OCI-LY1 (cell line): Measurements from ENCODE around the gene CADM1.

Experiments used
- H2AFZ ChIP-seq: fragments of 200-600 bp; sonication (generic), shearing (Covaris generic); 2 replicates; pipeline ENCODE4 v1.6.0; 2014; ENCODE audit warnings: antibody characterized with exemption, mild to moderate bottlenecking, low read length
- H3F3A ChIP-seq: fragments of 200-600 bp; sonication (generic), shearing (Covaris generic); 2 replicates; pipeline ENCODE4 v1.6.0; 2014; ENCODE audit warnings: mild to moderate bottlenecking, antibody characterized with exemption, low read length, moderate library complexity; ENCODE audit not compliant: insufficient read depth
- H3K27ac ChIP-seq: fragments of 200-600 bp; sonication (generic); 2 replicates; pipeline ENCODE4 v1.5.1; 2014; ENCODE audit warnings: low read length, mixed run types, mild to moderate bottlenecking, low read depth; ENCODE audit not compliant: poor library complexity, severe bottlenecking
- H3K27me3 ChIP-seq: fragments of 200-600 bp; sonication (generic); 2 replicates; pipeline ENCODE4 v1.6.0; 2014; ENCODE audit warnings: antibody characterized with exemption, mild to moderate bottlenecking, low read length, moderate library complexity; ENCODE audit not compliant: insufficient read depth
- H3K36me3 ChIP-seq: fragments of 200-600 bp; sonication (generic); 2 replicates; pipeline ENCODE4 v1.6.1; 2014; ENCODE audit warnings: mild to moderate bottlenecking, antibody characterized with exemption, low read length, moderate library complexity, mixed read lengths; ENCODE audit not compliant: insufficient read depth
- H3K4me1 ChIP-seq: fragments of 200-600 bp; sonication (generic); 2 replicates; pipeline ENCODE4 v1.5.1; 2014; ENCODE audit warnings: mild to moderate bottlenecking, low read length, moderate library complexity; ENCODE audit not compliant: insufficient read depth, severe bottlenecking
- H3K4me2 ChIP-seq: fragments of 200-600 bp; sonication (generic), shearing (Covaris generic); 2 replicates; pipeline ENCODE4 v1.6.1; 2014; ENCODE audit warnings: low read length
- H3K4me3 ChIP-seq: fragments of 200-600 bp; sonication (generic); 2 replicates; pipeline ENCODE4 v1.5.1; 2014; ENCODE audit warnings: low read length, low read depth, mild to moderate bottlenecking, mixed read lengths; ENCODE audit not compliant: poor library complexity, severe bottlenecking
- H3K79me2 ChIP-seq: fragments of 200-600 bp; shearing (Covaris generic); 2 replicates; pipeline ENCODE4 v1.6.1; 2016; ENCODE audit warnings: mixed run types, low read length, mixed read lengths; ENCODE audit not compliant: insufficient read depth
- H3K9ac ChIP-seq: fragments of 200-600 bp; sonication (generic), shearing (Covaris generic); 2 replicates; pipeline ENCODE4 v1.6.1; 2014; ENCODE audit warnings: mild to moderate bottlenecking, low read length, mixed read lengths
- H3K9me2 ChIP-seq: fragments of 200-600 bp; sonication (generic), shearing (Covaris generic); 2 replicates; pipeline ENCODE4 v1.6.1; 2014; ENCODE audit warnings: low read depth, mild to moderate bottlenecking, low read length, mixed read lengths
- H3K9me3 ChIP-seq: fragments of 200-600 bp; shearing (Covaris generic); 2 replicates; pipeline ENCODE4 v1.6.1; 2014; ENCODE audit warnings: low read length, mixed read lengths
- H4K20me1 ChIP-seq: fragments of 200-600 bp; sonication (generic), shearing (Covaris generic); 2 replicates; pipeline ENCODE4 v1.6.0; 2016; ENCODE audit warnings: mild to moderate bottlenecking, low read length; ENCODE audit not compliant: insufficient read depth
- EZH2 ChIP-seq: fragments of 200-600 bp; sonication (generic), shearing (Covaris generic); IDR thresholded peaks from 2 replicates; pipeline ENCODE4 v1.8.0; 2017; ENCODE audit warnings: borderline replicate concordance, mixed run types, mild to moderate bottlenecking, antibody characterized with exemption, low read length, moderate library complexity, mixed read lengths
- TF ChIP-seq, protein P1 (sequence below): fragments of 200-600 bp; sonication (generic), shearing (Covaris generic); IDR thresholded peaks from 2 replicates; pipeline ENCODE4 v1.5.1; 2017; ENCODE audit warnings: mild to moderate bottlenecking, antibody characterized with exemption, low read length, moderate library complexity, mixed read lengths

Gene CADM1

DNA sequence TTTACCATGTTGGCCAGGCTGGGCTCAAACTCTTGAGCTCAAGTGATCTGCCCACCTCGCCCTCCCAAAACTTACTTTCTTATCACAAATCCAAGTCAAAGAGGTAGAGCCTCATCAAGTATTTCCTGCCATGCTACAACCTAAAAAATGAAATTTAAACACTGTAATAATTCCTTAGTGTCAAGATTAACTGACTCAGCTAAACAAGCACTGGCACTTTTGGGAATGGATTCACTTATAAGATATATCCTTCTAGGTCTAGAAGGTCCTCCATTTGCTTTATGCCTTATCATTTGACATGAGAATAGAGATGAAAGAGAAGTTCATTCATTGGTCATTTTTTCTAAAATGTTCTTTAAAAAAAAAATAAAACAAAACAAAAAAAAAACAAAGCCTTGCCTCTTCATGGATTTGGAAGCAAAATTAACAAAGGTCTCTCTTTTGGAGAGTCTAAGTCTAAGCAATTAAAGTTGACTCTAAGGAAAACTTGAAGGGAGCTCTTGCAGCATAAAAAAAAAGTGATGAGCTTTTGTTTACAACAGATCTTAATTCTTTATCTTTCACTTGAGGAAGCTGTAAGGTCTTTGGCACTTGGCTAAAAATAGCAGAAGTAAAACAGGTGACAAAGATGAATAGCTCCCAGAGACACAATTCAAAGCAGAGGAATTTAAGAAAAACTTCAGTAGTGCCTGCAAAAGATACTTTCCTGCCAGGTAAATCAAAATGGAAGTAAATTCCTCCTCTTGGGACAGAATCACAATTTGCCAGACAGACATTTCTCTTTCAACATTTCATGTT lies 50.3 kb downstream of the CADM1 start:
- Histone ChIP-seq H3K27me3 (no peaks in the 10 kb centered on the region), H3K4me3 (no peak overlapping the region), H3K9me2 (no peaks in the 10 kb centered on the region), H3F3A (no peaks in the 10 kb centered on the region), H3K79me2 (no peaks in the 10 kb centered on the region), H3K36me3 (no peaks in the 10 kb centered on the region), H3K27ac (no peak overlapping the region), H4K20me1 (no peaks in the 10 kb centered on the region), H2AFZ (no peak overlapping the region), H3K4me2 (no peak overlapping the region), H3K9me3 (no peaks in the 10 kb centered on the region), H3K4me1 (no peaks in the 10 kb centered on the region), H3K9ac (no peak overlapping the region)
- TF ChIP-seq, protein P1, sequence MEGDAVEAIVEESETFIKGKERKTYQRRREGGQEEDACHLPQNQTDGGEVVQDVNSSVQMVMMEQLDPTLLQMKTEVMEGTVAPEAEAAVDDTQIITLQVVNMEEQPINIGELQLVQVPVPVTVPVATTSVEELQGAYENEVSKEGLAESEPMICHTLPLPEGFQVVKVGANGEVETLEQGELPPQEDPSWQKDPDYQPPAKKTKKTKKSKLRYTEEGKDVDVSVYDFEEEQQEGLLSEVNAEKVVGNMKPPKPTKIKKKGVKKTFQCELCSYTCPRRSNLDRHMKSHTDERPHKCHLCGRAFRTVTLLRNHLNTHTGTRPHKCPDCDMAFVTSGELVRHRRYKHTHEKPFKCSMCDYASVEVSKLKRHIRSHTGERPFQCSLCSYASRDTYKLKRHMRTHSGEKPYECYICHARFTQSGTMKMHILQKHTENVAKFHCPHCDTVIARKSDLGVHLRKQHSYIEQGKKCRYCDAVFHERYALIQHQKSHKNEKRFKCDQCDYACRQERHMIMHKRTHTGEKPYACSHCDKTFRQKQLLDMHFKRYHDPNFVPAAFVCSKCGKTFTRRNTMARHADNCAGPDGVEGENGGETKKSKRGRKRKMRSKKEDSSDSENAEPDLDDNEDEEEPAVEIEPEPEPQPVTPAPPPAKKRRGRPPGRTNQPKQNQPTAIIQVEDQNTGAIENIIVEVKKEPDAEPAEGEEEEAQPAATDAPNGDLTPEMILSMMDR = no peak
- no peak for TF ChIP-seq EZH2

- Histone ChIP-seq H3K36me3 (no peaks in the 10 kb centered on the region), H3K79me2 (no peaks in the 10 kb centered on the region)
- TF ChIP-seq, protein P1 = no peak
- TF ChIP-seq EZH2 = no peak
These were observed 52.0 kb downstream of the CADM1 start for GRCh38 chr11:115452241-115452640.

GRCh38 chr11:115450519-115450918 lies 53.7 kb downstream of the CADM1 start:
- no peak overlapping the region for H3K27ac ChIP-seq
- TF ChIP-seq EZH2 = no peak
- TF ChIP-seq, protein P1 = no peak
- no peaks in the 10 kb centered on the region for H3F3A ChIP-seq
- no peak overlapping the region for H3K4me2 ChIP-seq
- H2AFZ ChIP-seq = no peak overlapping the region
- no peak overlapping the region for H3K4me3 ChIP-seq
- H3K27me3 ChIP-seq = no peaks in the 10 kb centered on the region
- no peaks in the 10 kb centered on the region for H3K79me2 ChIP-seq
- H3K4me1 ChIP-seq = no peaks in the 10 kb centered on the region
- H3K9ac ChIP-seq = no peak overlapping the region
- no peaks in the 10 kb centered on the region for H3K9me3 ChIP-seq
- no peaks in the 10 kb centered on the region for H3K36me3 ChIP-seq
- no peaks in the 10 kb centered on the region for H4K20me1 ChIP-seq
- no peaks in the 10 kb centered on the region for H3K9me2 ChIP-seq

More at GRCh38 chr11:115452241-115452640, 52.0 kb downstream of the CADM1 start:
- Histone ChIP-seq H3K4me2 (no peak overlapping the region), H3K27ac (no peak overlapping the region), H3K27me3 (no peaks in the 10 kb centered on the region), H4K20me1 (no peaks in the 10 kb centered on the region), H3K9ac (no peak overlapping the region), H3K4me1 (no peaks in the 10 kb centered on the region), H3K9me3 (no peaks in the 10 kb centered on the region), H2AFZ (no peak overlapping the region), H3F3A (no peaks in the 10 kb centered on the region), H3K9me2 (no peaks in the 10 kb centered on the region), H3K4me3 (no peak overlapping the region)
